ENCODE data around the gene TRPM1.

The TRPM1 gene

GRCh38 chr15:30962079-30962478 is 139.4 kb downstream of the TRPM1 start:
- DNase-seq: no peak

- DNase-seq: no peak
These were observed 143.3 kb downstream of the TRPM1 start for GRCh38 chr15:30958219-30958618.

GRCh38 chr15:30956216-30957124 is 145.1 kb downstream of the TRPM1 start:
- DNase-seq: no peak

GRCh38 chr15:30954674-30955073 is 146.9 kb downstream of the TRPM1 start:
- no peak for DNase-seq

GRCh38 chr15:30953731-30954378 is 147.7 kb downstream of the TRPM1 start:
- peak; percentile 61 for DNase-seq

GRCh38 chr15:30953183-30953582 is 148.3 kb downstream of the TRPM1 start:
- DNase-seq: no peak

All from activated CD4-positive, alpha-beta T cell treated with anti-CD3 and anti-CD28 coated beads, Interleukin-2, amount 50 U/mL, for 16 hours (primary cell).